Activated CD4-positive, alpha-beta T cell treated with anti-CD3 and anti-CD28 coated beads for 1 hour (primary cell): Measurements from ENCODE around the gene PIKFYVE.
"Not testable (repeated sequence)": the region's sequence is repeated elsewhere in the genome, so short reads cannot be mapped to it uniquely, and the experiment has no call there.

Experiments
- DNase-seq: peaks from one replicate; pipeline ENCODE4 v3.0.0-alpha.2; 2020

Gene PIKFYVE

DNA sequence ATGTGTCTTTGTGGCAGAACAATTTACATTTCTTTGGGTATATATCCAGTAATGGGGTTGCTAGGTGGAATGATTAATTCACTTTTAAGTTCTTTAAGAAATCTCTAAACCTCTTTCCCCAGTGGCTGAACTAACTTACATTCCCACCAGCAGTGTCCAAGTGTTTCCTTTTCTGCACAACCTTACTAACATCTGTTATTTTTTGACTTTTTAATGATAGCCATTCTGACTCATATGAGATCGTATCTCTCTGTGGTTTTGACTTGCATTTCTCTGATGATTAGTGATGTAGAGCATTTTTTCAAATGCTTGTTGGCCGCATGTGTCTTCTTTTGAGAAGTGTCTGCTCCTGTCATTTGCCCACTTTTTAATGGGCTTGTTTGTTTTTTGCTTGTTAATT is 97.4 kb downstream of the PIKFYVE start:
- no peak for DNase-seq

DNA sequence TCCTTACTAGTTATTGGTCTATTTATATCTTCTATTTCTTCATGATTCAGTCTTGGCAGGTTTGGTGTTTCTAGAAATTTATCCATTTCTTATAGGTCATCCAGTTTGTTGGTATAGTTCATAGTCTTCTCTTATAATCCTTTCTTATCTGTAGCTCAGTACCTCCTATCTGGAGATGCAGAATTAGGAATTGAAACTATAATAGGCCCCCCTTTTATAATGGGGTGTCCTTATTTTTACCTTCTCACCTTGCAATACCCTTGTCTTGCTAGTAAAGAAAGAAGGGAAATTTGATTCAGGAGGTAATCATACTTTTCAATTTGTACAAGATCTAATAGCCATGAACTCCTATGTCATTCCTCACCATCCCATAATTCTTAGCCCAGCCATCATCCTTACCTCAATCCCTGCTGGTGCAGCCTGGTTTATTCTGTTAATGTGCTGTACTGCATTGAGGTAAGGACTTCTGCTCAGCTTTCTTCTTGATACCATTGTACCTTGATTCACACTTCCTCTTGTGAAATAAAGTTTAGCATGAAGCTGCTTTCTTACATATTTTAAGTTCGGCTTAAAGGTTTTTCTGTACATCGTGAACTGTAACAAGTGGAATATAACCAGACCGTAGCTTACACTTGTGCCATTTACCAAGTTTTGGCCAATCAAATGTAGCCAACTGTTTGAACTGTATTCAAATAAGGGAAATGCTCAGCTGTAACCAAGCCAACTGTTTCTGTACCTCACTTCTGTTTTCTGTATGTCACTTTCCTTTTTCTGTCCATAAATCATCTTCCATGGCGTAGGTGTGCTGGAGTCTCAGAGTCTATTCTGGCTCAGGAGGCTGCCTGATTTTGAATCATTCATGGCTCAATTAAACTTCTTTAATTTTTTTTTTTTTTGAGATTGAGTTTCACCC is 100.4 kb downstream of the PIKFYVE start:
- no peak for DNase-seq

DNA sequence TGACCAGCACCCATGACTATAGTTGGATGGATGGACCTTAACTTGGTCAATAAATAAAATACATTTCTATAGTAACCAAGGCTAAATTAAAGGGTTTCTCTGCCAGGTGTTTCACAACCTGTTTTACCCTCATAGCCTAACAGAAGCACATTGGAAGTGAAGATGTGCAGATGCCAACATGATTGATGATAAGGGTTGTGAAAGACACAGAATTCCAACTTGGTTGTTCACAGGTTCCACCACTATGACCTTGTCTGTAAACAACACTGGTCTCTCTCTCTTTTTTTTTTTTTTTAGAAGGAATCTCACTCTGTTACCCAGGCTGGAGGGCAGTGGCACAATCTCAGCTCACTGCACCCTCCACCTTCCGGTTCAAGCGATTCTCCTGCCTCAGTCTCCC is 103.0 kb downstream of the PIKFYVE start:
- DNase-seq, result no peak

GRCh38 chr2:208370881-208371633 is 105.0 kb downstream of the PIKFYVE start:
- no peak for DNase-seq

DNA sequence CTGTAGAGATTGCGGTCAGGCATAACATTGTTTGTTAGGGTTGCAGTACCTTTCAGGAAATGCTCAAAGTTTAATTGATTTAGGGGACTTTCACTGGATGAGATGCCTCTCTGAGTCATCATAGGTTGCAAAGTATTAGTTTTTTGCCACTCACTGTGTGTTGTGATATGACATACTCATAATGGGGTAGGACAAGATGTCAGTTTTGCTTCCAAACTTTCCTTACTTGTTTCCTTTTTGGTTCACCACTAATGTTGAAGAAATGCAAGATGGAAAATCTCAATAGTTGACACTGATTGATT is 105.5 kb downstream of the PIKFYVE start:
- DNase-seq, result no peak

- no peak for DNase-seq
Observed at GRCh38 chr2:208373460-208374089, 107.5 kb downstream of the PIKFYVE start.

DNA sequence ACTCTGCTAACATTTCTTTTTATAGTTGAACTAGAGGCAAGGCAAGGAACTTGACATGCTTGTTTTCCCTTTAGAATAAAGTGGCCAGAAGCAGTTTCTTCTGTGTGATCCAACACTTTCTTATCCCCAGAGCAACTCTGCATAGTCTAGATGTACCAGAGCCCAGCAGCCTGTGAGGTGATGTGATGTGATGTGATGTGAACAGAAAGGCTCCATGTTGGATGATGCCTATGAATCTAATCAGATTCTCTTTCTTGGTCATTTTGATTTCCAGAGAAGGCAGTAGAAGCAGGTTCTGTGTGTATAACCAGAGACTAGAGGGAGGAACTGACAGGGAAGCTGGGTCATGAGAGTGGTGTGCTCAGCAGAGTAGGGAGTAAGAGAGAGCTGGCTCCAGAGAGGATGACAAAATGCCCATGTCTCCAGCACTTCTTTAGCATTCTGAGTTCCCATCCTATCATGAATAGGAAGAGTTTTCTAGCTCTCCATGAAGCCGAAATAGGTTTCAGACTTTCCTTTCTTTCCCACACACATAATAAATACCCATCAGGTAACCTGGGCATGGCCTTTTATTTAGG is 109.5 kb downstream of the PIKFYVE start:
- DNase-seq, result no peak

DNA sequence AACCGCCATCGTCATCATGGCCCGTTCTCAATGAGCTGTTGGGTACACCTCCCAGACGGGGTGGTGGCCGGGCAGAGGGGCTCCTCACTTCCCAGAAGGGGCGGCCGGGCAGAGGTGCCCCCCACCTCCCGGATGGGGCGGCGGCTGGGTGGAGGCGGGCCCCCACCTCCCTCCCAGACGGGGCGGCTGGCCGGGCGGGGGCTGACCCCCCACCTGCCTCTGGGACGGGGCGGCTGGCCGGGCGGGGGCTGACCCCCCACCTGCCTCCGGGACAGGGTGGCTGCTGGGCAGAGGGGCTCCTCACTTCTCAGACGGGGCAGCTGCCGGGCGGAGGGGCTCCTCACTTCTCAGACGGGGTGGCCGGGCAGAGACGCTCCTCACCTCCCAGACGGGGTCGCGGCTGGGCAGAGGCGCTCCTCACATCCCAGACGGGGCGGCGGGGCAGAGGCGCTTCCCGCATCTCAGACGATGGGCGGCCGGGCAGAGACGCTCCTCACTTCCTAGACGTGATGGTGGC is 111.3 kb downstream of the PIKFYVE start:
- DNase-seq, result not testable (repeated sequence)

GRCh38 chr2:208379192-208379591 is 113.1 kb downstream of the PIKFYVE start:
- no peak for DNase-seq

- DNase-seq, result no peak
Observed at GRCh38 chr2:208384637-208385036, 118.6 kb downstream of the PIKFYVE start.

GRCh38 chr2:208386541-208386940 is 120.5 kb downstream of the PIKFYVE start:
- DNase-seq, result no peak

- no peak for DNase-seq
Observed at GRCh38 chr2:208389940-208390339, 123.9 kb downstream of the PIKFYVE start.

- DNase-seq, result no peak
Observed at GRCh38 chr2:208392300-208392699, 126.2 kb downstream of the PIKFYVE start.

DNA sequence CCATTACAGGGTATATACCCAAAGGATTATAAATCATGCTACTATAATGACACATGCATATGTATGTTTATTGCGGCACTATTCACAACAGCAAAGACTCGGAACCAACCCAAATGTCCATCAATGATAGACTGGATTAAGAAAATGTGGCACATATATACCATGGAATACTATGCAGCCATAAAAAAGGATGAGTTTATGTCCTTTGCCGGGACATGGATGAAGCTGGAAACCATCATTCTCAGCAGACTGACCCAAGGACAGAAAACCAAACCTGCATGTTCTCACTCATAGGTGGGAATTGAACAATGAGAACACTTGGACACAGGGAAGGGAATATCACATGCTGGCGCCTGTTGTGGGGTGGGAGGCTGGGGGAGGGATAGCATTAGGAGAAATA is 130.7 kb downstream of the PIKFYVE start:
- DNase-seq, result not testable (repeated sequence)

GRCh38 chr2:208399201-208399600 is 133.1 kb downstream of the PIKFYVE start:
- DNase-seq, result no peak

GRCh38 chr2:208406474-208407451 is 140.7 kb downstream of the PIKFYVE start, which contains the start of gene PTH2R:
Gene PTH2R (plus strand): TSS chr2:208406792. CDS start chr2:208407044, 252 bp downstream.
- DNase-seq, result no peak

- no peak for DNase-seq
Observed at GRCh38 chr2:208407667-208408066, 141.6 kb downstream of the PIKFYVE start.
